Psoas muscle (tissue), 8 donors: ENCODE results near the gene UBE4A. TPM values are rescaled to one million over a fixed set of nuclear protein-coding genes. Genes with fewer than 3 reads are reported as not detected.

Experiments used
- ATAC-seq, 4 donors: fragments of 200-7000 bp; cut with Tn5 transposase; one replicate each; pipeline ENCODE4 v1.9.1; 2020; ENCODE audit warnings: moderate library complexity in 3 of 4, mild to moderate bottlenecking in 2 of 4
- DNase-seq, 2 donors: peaks; one replicate each; pipeline ENCODE4 v3.0.0-alpha.2; 2020
- H3K27ac ChIP-seq: fragments of 200-600 bp; one replicate; pipeline ENCODE4 v1.8.0; 2022
- H3K27me3 ChIP-seq, 3 donors: fragments of 200-600 bp in 1 of 3; one replicate each; pipeline versions ENCODE4 v1.6.1 to v1.8.0; 2013 to 2022; ENCODE audit warnings: low read length in 2 of 3, mild to moderate bottlenecking in 2 of 3, moderate library complexity in 1 of 3; ENCODE audit not compliant: insufficient read depth in 3 of 3
- H3K36me3 ChIP-seq, 2 donors: fragments of 200-600 bp in 1 of 2; one replicate each; pipeline versions ENCODE4 v1.6.1 to v1.8.0; 2013 to 2022; ENCODE audit warnings: low read depth in 1 of 2, mild to moderate bottlenecking in 1 of 2, moderate library complexity in 1 of 2; ENCODE audit not compliant: insufficient read depth in 1 of 2
- H3K4me1 ChIP-seq: fragments of 200-600 bp; one replicate; pipeline ENCODE4 v1.8.0; 2022
- H3K4me3 ChIP-seq: fragments of 200-600 bp; one replicate; pipeline ENCODE4 v1.8.0; 2022; ENCODE audit warnings: mild to moderate bottlenecking
- H3K9me3 ChIP-seq: fragments of 200-600 bp; one replicate; pipeline ENCODE4 v1.8.0; 2022
- WGBS, 3 donors: extraction: QIAGEN DNeasy Blood & Tissue Kit; methylation state at CpG; one replicate each; pipeline versions ENCODE4 v1.1.6 to v1.1.7; 2013; 5-methylcytosine and 5-hydroxymethylcytosine counted together
- intact Hi-C, 2 donors: fragments of 100-400 bp; cut with DNase I; formaldehyde crosslinking; loops; one replicate each; pipeline versions ENCODE4 v1.11.0 to v1.14.2; 2022
- polyA plus RNA-seq, 3 donors: library from polyadenylated mRNA; stranded (reverse); fragments of 200-250 nt; gene quantifications; one replicate each; pipeline ENCODE4 v1.2.3, GENCODE V29; 2013
- total RNA-seq, 4 donors: library from RNA; stranded (reverse); fragmentation: NEBNext Ultra II Directional in 2 of 4; extraction: Animal tissue kit (Norgen Biotek cat#: 25700) in 2 of 4; gene quantifications; one replicate each; pipeline versions ENCODE4 v1.2.1 to v1.2.4, GENCODE V29; 2021 to 2023
- TF ChIP-seq, protein P1 (sequence below): fragments of 200-600 bp; IDR thresholded peaks from one replicate; pipeline ENCODE4 v1.8.0; 2022; ENCODE audit warnings: antibody characterized with exemption
- donor health status: healthy with polysubstance abuse.
- donor health status: DM: no; HTN: no; CAD: no; lungs with moderate emphysema.
- donor health status: Bipolar disorder and iron deficiency.
- donor health status: healthy.
- donor health status: DM: yes; HTN: yes; CAD: no.
- donor health status: DM: no; HTN: no; CAD: no.
- donor health status: DM: no; HTN: no; CAD: no.
- donor health status: DM: yes; HTN: yes; CAD: no.

Gene UBE4A
- total and polyA plus RNA-seq, 7 donors: 15.0 to 42.3 (median 31.0) TPM

DNA sequence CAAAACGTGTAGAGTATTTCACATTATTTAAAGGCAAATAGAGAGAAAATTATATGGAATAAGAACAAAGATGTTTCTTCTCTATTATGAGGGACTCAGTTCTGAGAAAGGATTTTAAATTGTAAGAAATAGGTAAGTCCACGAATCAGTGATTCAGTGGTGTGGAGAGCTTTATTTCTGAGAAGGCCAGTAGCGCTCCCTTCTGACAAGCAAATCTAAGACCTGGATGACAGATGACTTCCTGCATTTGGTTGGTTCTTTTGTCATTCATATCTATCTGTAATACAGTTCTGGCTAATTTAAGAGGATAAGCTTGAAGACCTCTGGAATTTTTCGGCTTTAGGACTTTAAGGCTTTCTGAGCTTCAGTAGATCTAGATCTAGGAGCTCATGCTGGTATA, 47.9 kb upstream of the UBE4A start:
- ATAC-seq (no peak), DNase-seq (no peak)
- Histone ChIP-seq H3K27me3 (peaks cover 0 to 32% (median 8%) of the 10 kb centered on the region in 3 donors), H3K27ac (no peak overlapping the region), H3K9me3 (no peaks in the 10 kb centered on the region), H3K4me3 (no peak overlapping the region), H3K36me3 (no peaks in the 10 kb centered on the region), H3K4me1 (no peaks in the 10 kb centered on the region)
- TF ChIP-seq, protein P1, sequence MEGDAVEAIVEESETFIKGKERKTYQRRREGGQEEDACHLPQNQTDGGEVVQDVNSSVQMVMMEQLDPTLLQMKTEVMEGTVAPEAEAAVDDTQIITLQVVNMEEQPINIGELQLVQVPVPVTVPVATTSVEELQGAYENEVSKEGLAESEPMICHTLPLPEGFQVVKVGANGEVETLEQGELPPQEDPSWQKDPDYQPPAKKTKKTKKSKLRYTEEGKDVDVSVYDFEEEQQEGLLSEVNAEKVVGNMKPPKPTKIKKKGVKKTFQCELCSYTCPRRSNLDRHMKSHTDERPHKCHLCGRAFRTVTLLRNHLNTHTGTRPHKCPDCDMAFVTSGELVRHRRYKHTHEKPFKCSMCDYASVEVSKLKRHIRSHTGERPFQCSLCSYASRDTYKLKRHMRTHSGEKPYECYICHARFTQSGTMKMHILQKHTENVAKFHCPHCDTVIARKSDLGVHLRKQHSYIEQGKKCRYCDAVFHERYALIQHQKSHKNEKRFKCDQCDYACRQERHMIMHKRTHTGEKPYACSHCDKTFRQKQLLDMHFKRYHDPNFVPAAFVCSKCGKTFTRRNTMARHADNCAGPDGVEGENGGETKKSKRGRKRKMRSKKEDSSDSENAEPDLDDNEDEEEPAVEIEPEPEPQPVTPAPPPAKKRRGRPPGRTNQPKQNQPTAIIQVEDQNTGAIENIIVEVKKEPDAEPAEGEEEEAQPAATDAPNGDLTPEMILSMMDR: no peak
- WGBS, 3 donors: 62 to 69% (median 64%) methylated on average over 4 of the region's 4 CpGs
- intact Hi-C loops: no loop called here

DNA sequence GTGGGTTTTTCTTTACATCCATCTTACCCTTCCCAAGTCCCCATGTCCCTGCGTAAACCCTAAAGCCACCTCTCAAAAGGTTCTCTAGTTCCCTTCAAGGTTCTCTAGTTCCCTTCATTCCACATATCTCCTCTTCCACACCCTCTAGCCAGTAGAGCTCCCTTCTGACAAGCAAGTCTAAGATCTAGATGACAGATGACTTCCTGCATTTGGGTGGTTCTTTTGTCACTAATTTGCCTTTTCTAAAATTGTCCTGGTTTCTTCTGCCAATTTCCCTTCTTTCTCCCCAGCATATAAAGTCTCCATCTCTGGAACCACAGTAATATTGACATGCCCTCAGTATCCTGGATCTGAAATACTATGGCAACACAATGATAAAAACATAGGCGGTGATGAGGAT, 47.1 kb upstream of the UBE4A start:
- Histone ChIP-seq H3K36me3 (no peaks in the 10 kb centered on the region), H3K27me3 (peaks cover 0 to 32% (median 11%) of the 10 kb centered on the region in 3 donors), H3K9me3 (no peaks in the 10 kb centered on the region), H3K27ac (no peak overlapping the region), H3K4me1 (no peaks in the 10 kb centered on the region), H3K4me3 (no peak overlapping the region)
- no peak for ATAC-seq
- intact Hi-C loops: no loop called here
- TF ChIP-seq, protein P1: no peak
- no peak for DNase-seq
- 91 to 98% (median 93%) methylated on average over 2 of the region's 2 CpGs for WGBS, 3 donors

DNA sequence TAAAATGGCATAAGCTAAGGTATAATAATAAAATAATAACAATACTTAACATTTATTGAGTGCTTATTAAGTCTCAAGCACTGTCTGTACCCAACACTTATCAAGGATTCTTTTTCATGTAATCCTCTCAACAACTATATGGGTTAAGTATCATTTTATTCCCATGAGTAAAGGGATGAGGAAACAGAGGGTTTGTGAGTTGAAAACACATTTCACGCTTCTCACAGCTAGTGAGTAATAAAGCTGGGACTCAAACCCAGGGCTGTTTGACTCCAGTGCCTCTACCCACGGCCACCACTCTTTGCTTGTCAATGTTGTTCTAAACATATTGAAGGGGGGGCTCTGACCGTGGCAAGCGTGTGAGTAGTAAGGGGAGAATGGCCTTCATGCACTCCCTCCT, 46.2 kb upstream of the UBE4A start:
- no peak overlapping the region for H3K27ac ChIP-seq
- intact Hi-C loops: no loop called here
- TF ChIP-seq, protein P1: no peak
- H3K27me3 ChIP-seq: peaks cover 0 to 32% (median 11%) of the 10 kb centered on the region in 3 donors
- 41 to 56% (median 46%) methylated on average over 4 of the region's 4 CpGs for WGBS, 3 donors
- H3K4me1 ChIP-seq: no peaks in the 10 kb centered on the region
- ATAC-seq (no peak), DNase-seq (no peak)
- H3K36me3 ChIP-seq: no peaks in the 10 kb centered on the region
- no peak overlapping the region for H3K4me3 ChIP-seq
- no peaks in the 10 kb centered on the region for H3K9me3 ChIP-seq

DNA sequence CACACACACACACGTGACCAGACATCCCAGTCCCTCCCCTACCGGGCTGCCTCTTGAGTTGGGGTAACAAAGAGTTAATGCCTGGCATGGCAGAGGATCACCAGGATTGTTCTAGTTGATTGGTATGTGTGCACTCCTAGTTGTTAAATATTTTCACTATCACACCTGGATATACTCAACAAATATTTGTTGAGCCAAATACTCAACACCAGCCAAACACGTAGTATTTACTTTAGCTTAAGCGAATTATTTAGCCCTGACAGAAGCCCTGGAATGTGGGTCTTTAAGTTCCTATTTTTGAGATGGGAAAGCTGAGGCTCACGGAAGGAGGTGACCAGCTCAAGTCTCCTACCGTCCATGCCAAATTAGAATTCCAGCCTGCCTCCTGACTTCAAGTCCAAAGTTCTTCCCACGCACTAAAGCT, 44.4 kb upstream of the UBE4A start:
- Histone ChIP-seq H3K9me3 (no peaks in the 10 kb centered on the region), H3K27me3 (peaks cover 0 to 32% (median 11%) of the 10 kb centered on the region in 3 donors), H3K4me3 (no peak overlapping the region), H3K27ac (no peak overlapping the region), H3K4me1 (no peaks in the 10 kb centered on the region), H3K36me3 (no peaks in the 10 kb centered on the region)
- intact Hi-C loops: no loop called here
- TF ChIP-seq, protein P1: no peak
- WGBS, 3 donors: 58 to 66% (median 62%) methylated on average over 7 of the region's 7 CpGs
- DNase-seq: no peak
- ATAC-seq: no peak

DNA sequence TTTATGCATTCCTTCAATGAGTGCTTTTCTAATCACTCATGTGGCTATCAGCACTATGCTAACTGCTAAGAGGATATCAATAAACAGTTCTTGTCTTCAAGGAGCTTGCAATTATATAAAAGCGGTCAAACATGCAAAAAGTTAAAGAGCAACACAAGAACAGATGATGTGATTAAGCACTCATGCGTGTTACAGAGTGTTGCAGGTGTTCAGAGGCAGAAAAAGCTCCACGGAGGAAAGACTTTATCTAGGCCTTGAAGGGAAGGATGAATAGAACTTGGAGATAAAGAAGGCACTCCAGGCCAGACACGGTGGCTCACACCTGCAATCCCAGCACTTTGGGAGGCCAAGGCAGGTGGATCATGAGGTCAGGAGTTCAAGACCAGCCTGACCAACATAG, 41.3 kb upstream of the UBE4A start:
- no peak for DNase-seq
- no peaks in the 10 kb centered on the region for H3K36me3 ChIP-seq
- no peak for ATAC-seq
- H3K27me3 ChIP-seq: peaks cover 0 to 20% (median 11%) of the 10 kb centered on the region in 3 donors
- H3K4me3 ChIP-seq: no peak overlapping the region
- TF ChIP-seq, protein P1: no peak
- no peaks in the 10 kb centered on the region for H3K4me1 ChIP-seq
- no peak overlapping the region for H3K27ac ChIP-seq
- 79 to 85% (median 82%) methylated on average over 4 of the region's 4 CpGs for WGBS, 3 donors
- intact Hi-C loops: no loop called here
- H3K9me3 ChIP-seq: no peaks in the 10 kb centered on the region
